GM19239 (cell line): Measurements from ENCODE around the gene HSPB2.
A peak's percentile ranks its signal among the peaks of the same experiment; 100 is the strongest.
"Not testable (repeated sequence)": the region's sequence is repeated elsewhere in the genome, so short reads cannot be mapped to it uniquely, and the experiment has no call there.

Source experiments
- DNase-seq: peaks from one replicate; pipeline ENCODE4 v3.0.0; 2011; ENCODE audit warnings: low spot score; ENCODE audit not compliant: insufficient read length
- FAIRE-seq: peaks from 2 replicates; lab custom pipeline; 2011; peaks lifted over from hg19 to GRCh38; lab: Jason Lieb, UNC

HSPB2 gene

DNA sequence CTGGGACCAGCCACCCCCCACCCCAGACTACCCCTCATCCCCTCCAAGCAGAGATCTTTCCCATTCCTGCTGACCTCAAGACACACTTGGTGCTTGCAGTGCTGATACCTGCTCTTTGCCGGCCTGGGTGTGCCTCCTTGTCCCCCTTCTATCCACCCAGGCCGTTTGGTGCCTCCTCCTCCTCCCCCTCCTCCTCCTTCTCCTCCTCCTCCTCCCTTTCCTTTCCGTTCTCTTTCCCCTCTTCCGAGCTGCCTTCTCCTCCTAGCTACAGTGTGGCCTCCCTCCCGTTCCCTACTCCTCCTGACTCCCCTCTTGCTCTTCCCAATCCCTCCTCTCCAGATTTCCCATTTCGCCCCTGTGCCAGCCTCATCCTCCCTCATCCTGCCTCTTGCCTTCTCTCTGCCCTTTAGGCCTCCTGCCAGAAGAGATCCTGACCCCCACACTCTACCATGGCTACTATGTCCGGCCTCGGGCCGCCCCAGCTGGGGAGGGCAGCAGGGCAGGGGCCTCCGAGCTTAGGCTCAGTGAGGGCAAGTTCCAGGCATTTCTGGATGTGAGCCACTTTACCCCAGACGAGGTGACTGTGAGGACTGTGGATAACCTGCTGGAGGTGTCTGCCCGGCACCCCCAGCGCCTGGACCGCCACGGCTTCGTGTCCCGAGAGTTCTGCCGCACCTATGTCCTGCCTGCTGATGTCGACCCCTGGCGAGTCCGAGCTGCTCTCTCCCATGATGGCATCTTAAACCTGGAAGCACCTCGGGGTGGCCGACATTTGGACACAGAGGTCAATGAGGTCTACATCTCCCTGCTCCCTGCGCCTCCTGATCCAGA, 712 bp downstream of the HSPB2 start:
- FAIRE-seq, result no peak
- no peak for DNase-seq

DNA sequence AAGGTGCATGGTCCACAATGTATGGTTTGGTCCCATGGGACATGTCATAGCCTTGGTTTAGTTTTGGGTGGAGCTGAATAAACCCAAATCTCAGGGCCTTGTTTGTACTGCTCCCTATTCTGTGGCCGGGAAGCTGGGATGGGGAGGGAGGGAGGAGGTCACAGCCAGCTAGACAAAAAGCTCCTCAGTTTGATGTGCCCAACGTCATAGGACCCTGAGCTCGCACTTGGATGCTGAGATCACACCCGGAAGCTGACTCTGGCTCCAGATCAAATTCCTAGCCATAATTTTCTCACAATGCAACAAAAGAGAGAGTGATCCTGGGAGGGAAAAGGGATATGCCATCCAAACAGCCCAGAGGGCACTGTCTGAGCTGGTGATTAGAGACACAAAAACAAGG, 1.5 kb downstream of the HSPB2 start:
- no peak for DNase-seq
- FAIRE-seq, result no peak

DNA sequence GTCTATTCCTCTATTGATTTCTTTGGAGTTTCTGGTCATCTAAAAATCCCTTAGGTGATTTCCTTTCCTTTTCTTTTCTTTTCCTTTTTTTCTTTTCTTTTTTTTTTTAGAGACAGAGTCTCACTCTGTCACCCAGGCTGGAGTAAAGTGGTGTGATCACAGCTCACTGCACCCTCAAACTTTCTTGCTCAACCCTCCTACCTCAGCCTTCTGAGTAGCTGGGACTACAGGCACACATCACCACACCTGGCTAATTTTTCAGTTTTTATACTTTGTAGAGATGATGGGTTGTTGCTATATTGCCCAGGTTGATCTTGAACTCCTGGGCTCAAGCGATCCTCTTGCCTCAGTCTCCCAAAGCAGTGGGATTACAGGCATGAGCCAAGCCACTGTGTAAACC, 4.2 kb downstream of the HSPB2 start:
- no peak for FAIRE-seq

DNA sequence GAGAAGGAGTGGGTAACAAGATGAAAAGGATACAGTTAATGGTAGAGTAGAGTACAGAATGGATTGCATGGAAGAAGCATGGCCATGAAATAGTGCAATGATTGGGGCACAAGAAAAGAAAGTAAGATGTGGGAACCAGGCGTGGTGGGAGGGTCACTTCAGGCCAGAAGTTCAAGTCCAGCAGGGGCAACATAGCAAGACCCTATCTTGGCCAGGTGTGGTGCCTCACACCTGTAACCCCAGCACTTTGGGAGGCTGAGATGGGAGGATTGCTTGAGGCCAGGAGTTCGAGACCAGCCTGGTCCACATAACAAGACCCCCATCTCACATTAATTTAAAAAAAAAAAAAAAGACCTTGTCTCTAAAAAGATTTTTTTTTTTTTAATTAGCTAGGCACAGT, 4.8 kb downstream of the HSPB2 start:
- FAIRE-seq, result no peak
- no peak for DNase-seq

More for the DNA sequence above, 4.2 kb downstream of the HSPB2 start:
- no peak for DNase-seq

DNA sequence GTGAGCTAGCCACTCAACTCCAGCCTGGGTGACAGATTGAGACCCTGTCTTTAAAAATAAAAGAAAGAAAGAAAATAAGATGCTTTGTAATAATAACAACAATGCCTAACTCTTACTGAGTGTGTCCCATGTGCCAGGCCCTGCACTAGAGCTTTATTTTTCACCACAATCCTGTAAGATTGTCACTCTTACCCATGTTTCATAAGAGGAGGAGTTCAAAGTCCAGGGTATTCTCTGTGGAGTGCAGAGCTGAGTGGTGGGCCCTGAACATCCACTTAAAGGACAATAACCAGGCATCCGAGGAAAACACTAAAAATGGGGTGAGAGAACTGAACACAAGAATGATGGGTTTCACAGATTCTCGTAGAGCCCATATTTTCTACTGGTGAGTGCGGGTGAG, 5.3 kb downstream of the HSPB2 start:
- no peak for FAIRE-seq

DNA sequence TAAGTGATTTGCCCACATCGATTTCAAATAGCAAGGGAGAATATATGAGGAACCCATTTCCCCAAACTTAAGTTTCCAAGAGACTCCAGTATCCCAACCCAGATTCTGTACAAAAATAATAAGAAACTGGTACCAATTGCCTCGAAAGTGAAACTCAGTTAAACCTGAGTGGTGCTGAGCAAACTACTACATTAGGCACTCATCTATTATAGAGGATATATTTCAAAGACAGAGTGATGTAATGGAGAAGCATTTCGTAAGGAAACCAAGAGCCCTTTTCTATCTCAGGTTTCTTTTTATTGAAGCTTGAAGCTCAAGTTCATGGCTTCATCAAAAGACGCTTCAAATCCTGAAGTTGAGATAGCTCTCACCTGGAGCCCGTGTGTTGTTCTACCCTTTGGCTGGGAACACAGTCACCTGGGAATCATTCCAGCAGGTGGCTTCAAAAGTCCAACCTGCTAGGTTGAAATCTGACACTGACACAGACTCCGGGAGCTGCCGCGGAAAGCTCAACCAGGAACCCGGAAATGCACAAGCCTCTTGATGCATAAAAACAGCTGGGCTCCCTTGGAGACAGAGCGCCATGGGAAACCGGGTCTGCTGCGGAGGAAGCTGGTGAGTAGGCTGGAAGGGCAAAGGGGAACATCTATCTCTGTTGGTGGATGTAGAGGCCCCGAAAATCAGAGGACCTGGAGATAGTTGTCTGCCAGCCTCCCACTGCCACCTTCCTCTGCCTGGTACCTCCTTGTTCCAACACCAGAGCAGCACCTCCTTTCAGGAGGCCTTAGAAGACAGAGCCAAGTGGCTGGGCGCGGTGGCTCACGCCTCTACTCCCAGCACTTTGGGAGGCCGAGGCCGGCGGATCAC, 6.1 kb downstream of the HSPB2 start, which contains the start of gene C11orf52:
C11orf52 (plus strand) TSS at position 524 of the 867 bp plus-strand sequence; CDS start at position 584, 60 bp downstream.
- FAIRE-seq (no peak), DNase-seq (no peak)

More for the DNA sequence above, 5.3 kb downstream of the HSPB2 start:
- no peak for DNase-seq

DNA sequence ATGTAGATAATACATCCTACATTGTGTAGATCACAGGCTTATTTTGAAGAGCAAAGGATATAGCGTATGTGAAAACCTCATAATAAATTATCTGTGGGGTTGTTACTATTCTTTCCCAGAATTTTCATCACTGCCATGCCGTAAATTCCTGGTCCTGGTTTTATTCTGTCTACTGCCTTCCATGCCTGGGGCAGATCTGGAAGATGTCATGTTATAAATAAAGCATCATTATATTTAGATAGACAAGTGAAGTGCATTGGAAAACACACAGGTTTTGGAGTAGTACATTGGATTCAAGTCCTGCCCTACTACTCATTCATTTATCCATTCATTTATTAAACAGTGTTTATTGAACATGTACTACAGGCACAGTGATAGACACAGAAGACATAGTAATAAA, 8.4 kb downstream of the HSPB2 start:
- FAIRE-seq, result no peak
- DNase-seq, result no peak

DNA sequence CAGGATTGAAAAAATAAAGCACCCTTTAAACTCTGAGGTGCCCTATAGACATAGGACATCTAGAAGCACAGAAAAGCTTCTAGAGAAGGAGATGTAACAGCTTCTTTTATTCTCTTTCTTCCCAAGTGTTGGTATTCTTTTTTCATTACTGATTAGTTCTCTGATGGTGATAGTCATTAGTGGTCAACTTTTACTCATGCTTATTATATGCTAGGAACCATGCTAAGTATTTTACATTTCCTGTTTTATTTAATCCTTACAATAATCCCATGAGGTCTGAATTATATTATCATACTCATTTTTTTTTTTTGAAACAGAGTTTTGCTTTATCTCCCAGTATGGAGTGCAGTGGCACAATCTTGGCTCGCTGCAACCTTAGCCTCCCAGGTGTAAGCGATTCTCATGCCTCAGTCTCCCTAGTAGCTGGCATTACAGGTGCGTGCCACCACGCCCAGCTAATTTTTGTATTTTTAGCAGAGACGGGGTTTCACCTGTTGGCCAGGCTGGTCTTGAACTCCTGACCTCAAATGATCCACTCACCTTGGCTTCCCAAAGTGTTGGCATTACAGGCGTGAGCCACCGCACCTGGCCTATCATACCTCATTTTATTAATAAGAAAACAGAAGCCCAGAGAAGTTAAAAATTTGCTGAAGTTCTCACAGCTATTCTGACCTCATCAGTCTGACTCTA, 9.2 kb downstream of the HSPB2 start:
- FAIRE-seq (no peak), DNase-seq (no peak)

DNA sequence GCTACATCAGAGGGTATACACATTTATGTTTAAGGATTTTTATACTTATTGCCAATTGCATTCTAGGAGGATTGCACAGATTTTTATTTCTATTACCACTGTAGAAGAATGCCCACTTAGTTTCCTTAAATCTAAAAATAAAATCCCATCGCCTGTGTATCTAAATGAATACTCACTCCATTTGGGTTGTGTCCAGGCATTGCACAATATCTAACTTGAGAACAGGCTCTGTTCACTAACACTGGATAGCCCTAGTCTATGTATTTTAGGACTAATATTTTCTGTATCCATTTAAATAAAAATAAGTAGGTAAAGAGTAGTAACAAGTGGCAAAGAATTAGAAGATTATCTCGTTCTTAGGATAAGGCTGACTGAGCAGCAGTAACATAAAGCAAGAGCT, 10.3 kb downstream of the HSPB2 start:
- no peak for DNase-seq
- no peak for FAIRE-seq

DNA sequence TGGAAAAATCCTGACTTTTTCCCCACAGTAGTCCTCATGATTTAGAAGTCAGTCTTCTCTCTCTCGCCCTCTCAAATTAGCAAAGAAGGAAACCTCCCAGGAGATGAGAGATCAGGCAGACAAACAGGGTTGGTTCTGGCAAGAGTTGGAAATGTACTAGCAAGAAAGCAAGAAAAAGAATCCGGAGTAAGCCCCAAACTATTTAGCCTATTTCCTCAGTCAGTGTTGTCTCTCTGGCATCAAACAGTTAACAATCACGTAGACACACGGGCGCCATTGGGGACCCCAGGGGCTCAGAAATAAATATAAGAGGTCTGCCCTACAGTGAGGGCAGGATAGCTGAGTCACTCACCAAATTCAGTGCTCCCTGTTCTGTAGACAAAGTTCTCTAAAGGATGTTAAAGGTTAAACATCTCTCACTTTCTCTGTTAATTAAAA, 10.8 kb downstream of the HSPB2 start:
- no peak for DNase-seq
- no peak for FAIRE-seq

DNA sequence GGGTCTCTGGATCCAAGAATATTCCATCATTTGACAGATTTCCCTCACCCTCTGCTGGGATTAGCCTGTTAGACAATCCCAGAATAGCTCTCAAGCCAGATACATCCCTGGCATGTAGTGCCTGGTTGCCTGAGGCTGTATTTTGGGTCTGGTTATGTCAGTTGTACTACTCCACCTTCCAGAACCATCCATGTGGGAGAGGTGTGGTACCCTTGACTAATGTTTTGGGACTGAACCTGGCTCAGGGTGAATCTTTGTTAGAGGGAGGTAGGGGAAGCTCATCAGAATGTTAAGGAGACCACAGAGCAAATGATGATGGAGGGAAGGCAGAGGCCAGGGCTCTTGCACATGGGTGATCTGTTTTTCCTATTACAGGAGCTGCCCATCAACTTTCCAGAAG, 11.4 kb downstream of the HSPB2 start:
- FAIRE-seq, result no peak
- no peak for DNase-seq

DNA sequence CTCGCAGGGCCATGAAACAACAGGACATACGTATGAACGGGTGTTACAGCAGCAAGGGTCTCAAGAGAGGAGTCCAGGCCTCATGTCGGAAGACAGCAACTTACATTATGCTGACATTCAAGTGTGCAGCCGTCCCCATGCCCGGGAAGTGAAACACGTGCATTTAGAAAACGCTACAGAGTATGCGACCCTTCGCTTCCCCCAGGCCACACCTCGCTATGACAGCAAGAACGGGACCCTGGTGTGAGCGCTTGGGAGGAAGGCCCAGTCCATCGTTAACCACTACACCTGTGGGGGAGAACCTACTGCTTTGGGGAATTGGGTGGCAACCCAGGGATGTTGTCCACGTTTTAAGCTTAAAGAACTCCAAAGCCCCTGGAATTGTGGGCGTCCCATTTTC, 13.4 kb downstream of the HSPB2 start:
- DNase-seq (no peak), FAIRE-seq (no peak)

DNA sequence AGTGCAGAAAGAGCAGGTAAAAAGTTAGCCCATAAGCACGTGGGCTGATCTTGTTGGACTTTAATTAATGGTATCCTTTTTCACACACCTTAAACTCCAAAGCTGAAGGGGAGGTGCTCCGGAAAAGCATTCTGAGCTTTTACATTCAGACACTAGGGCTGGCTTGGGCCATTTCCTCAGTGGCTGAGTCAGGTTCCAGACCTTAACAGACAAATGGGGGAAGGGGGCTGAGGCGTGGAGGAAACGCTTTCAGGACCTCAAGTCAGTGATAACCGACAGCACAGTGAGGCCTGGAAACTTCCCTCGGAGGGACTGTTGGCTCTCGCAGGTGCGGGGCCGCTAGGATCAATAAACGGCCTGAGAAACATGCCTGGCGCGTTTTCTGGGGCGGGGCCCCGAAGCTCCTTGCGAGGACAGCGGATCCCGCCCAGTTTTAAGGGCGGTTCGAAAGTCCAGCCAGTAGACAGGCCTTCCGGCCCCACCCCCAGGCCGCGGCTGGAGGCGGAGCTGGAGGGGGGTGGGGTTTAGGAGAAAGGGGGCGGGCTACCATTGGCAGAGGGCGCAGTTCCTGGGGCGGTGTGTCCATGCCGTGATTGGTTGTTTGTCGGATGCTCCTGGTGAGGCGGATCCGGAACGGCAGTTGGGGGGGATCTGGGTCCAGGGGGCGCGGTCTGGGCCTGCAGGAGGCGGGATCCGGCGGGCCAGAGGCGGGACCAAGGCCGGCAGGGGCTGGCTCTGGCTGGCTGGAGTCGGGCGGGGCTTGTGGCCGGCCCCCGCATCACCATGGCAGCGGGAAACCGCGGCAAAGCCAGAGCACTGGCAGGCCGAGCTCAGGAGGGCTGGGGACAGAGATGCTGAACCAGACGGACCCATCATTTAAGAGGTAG, 14.2 kb downstream of the HSPB2 start:
- FAIRE-seq (peak; percentile 93), DNase-seq (peak; percentile 91)

DNA sequence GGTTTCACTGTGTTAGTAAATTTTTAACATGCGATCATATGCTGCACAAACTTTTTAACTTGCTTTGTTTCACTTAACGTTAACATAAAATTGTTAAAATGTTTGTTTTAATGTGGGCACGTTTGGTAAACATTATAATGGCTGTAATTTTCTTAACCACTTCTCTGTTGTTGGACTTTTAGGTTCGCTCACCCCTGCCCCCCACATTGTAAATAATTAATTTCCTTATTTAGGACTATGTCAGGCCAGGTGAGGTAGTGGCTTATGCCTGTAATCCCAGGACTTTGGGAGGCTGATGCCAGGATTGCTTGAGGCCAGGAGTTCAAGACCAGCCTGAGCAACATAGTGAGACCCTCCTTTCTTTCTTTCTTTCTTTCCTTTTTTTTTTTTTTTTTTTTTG, 17.9 kb downstream of the HSPB2 start:
- FAIRE-seq (no peak), DNase-seq (no peak)

DNA sequence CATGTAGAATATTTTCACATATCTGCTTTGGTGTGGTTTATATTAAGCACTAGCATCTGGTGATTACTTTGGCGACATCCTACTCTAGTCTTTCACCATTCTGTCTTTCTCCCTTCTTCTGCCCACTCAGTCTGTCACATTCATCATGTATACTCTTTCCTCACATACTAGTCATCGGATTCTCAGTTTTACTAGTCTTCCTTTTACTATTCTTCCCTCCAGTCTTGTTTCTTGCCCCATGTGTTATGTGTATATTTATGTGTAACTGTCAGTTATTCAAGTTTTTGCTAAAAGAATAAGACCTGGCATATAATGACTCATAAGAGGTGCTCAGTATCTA, 20.0 kb downstream of the HSPB2 start:
- no peak for FAIRE-seq
- no peak for DNase-seq

DNA sequence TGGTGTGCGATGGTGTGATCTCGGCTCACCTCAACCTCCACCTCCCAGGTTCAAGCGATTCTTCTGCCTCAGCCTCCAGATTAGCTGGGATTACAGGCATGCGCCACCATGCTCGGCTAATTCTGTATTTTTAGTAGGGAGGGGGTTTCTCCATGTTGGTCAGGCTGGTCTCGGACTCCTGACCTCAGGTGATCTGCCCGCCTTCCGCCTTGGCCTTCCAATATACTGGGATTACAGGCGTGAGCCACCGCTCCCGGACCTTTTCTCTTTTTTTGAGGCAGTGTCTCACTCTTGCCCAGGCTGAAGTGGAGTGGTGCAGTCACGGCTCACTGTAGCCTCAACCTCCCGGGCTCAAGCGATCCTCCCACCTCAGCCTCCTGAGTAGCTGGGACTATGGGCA, 20.6 kb downstream of the HSPB2 start:
- not testable (repeated sequence) for DNase-seq, FAIRE-seq

DNA sequence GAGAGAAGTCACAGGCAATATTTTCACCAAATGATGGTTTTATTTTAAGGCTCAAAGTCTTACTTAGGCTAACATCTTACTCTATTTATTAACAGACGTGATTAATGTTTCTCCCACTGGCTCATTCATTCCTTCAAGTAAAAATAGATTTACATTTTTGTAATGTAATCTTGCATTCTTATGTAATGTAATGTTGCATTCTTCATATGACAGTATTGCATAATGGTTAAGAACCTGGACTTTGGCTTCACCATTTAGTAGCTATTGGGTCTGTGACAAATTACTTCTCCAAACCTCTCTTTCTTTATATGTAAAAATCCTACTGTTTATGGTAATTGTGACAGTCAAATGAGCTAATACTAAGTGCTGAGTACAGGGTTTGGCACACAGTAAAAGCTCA, 21.3 kb downstream of the HSPB2 start:
- no peak for FAIRE-seq
- DNase-seq, result no peak

DNA sequence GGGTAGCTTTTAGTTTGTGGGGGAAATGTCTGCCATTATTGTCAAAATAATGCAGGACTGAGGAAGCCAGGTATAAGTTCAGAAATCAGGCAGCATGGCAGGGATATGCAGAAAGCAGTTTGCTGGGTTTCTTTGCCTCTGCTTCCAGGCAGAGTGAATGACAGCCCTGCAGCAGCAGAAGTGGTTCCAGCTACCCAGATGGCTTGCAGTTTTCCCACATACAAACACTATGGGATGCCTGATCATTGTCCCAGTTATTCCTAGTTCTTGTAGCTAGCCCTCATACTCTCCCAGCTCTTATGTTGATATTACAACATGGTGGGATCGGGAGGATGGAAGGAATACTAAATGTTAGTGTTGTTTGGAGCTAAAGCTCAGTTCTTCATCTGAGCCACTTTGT, 21.8 kb downstream of the HSPB2 start:
- no peak for DNase-seq
- FAIRE-seq, result no peak

DNA sequence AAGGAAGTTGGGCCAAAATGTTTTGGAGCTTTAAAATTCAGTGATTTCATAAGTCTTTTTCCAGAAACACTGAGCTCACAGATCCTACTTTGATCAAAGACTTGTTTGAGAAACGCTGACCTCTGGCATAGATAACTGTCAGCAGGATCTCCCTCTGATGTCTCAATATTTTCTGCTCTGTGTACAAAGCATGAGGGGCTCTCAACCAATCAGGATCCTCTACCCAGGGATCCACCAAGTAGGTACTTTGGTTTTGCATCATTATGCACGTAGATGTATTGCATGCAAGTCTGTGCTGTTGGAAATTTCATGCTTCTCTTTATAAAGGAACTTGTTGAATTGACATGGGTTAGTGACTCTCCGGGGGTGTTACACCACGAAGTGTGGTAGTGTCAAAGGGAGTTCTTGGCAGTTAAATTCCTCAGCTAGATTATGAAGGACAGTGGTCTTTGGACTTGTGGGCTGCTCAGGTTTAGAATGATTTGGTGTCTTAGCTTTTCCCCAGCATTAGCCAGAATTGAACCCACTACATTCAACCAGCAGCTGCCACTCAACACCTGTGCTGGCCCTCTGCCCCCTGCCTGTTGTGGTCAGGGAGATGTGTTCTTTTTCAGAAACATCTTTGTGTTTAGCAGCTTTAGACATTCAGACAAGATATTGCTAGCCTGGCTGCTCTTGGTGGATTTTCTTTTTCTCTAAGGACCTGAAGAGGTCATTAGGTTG, 22.9 kb downstream of the HSPB2 start:
- FAIRE-seq, result no peak

More for the DNA sequence above, 22.9 kb downstream of the HSPB2 start:
- no peak for DNase-seq
